ENCODE measurements around the gene TUBGCP6.

- no peak for TF ChIP-seq EZH2 (IDR thresholded peaks at IDR 0.05)
- TF ChIP-seq FOXP2 (optimal IDR thresholded peaks at IDR 0.05; ENCODE audit: control extremely low read depth, extremely low read length, insufficient read depth), result no peak
Measured at GRCh38 chr22:50178871-50179869, 65.7 kb downstream of the TUBGCP6 start.
